Caco-2 (cell line): ENCODE measurements around the gene PELI2. TPM values are rescaled to one million over a fixed set of nuclear protein-coding genes. Genes with fewer than 3 reads are reported as not detected.

Experiments
- BruUV-seq: library from RNA; stranded (reverse); fragments of 400-500 nt; replicated peaks from 2 replicates; lab custom pipeline; 2021; lab: Mats Ljungman, UMichigan
- CTCF ChIA-PET: fragments of 300-600 bp; sonication (Branson Sonifier 250); formaldehyde crosslinking; loops from one replicate; lab custom pipeline; 2022; ENCODE audit warnings: antibody characterized with exemption; lab: Charles Lee
- POLR2A ChIA-PET: fragments of 300-600 bp; sonication (Branson Sonifier 250); formaldehyde crosslinking; loops from one replicate; lab custom pipeline; 2022; ENCODE audit warnings: antibody characterized with exemption; lab: Charles Lee
- DNase-seq, 2 experiments: peaks; one replicate each; pipeline versions ENCODE4 v3.0.0 to v3.0.0-alpha.2; 2020 to 2022
- H3K27me3 ChIP-seq: replicated peaks from 2 replicates; pipeline ENCODE4 v1.6.0; 2011; ENCODE audit warnings: low read length; ENCODE audit not compliant: control insufficient read depth, insufficient read depth
- H3K36me3 ChIP-seq: 2 replicates; pipeline ENCODE4 v1.5.1; 2011; ENCODE audit warnings: low read length; ENCODE audit not compliant: control insufficient read depth, insufficient read depth
- H3K4me1 ChIP-seq: fragments of 250-450 bp; sonication (Bioruptor Pico); 2 replicates; pipeline ENCODE4 v1.5.1; 2020; ENCODE audit warnings: mild to moderate bottlenecking
- H3K4me3 ChIP-seq: 2 replicates; pipeline ENCODE4 v1.5.1; 2011; ENCODE audit warnings: low read depth, mild to moderate bottlenecking, control low read depth, low read length
- H3K9me3 ChIP-seq: fragments of 250-450 bp; sonication (Bioruptor Pico); 2 replicates; pipeline ENCODE4 v1.5.1; 2020; ENCODE audit warnings: mild to moderate bottlenecking, moderate library complexity
- H3K27ac Mint-ChIP-seq: one replicate; pipeline ENCODE4 v1.8.0; 2022; ENCODE audit warnings: mixed read lengths; ENCODE audit not compliant: unreplicated experiment
- H3K27me3 Mint-ChIP-seq: one replicate; pipeline ENCODE4 v1.8.0; 2022; ENCODE audit warnings: mixed read lengths; ENCODE audit not compliant: insufficient read depth, unreplicated experiment
- H3K36me3 Mint-ChIP-seq: one replicate; pipeline ENCODE4 v1.8.0; 2022; ENCODE audit warnings: mild to moderate bottlenecking, mixed read lengths; ENCODE audit not compliant: insufficient read depth, unreplicated experiment
- H3K4me1 Mint-ChIP-seq: one replicate; pipeline ENCODE4 v1.8.0; 2022; ENCODE audit warnings: low read depth, mixed read lengths; ENCODE audit not compliant: unreplicated experiment
- H3K4me3 Mint-ChIP-seq: one replicate; pipeline ENCODE4 v1.8.0; 2022; ENCODE audit warnings: mild to moderate bottlenecking, moderate library complexity, mixed read lengths; ENCODE audit not compliant: unreplicated experiment
- H3K9me3 Mint-ChIP-seq: one replicate; pipeline ENCODE4 v1.8.0; 2022; ENCODE audit warnings: mixed read lengths; ENCODE audit not compliant: unreplicated experiment
- intact Hi-C: fragments of 100-400 bp; cut with micrococcal nuclease; formaldehyde crosslinking; loops from one replicate; pipeline ENCODE4 v1.10.0; 2022; ENCODE audit not compliant: unreplicated experiment
- total RNA-seq: library from RNA; stranded (reverse); gene quantifications from 2 replicates; pipeline ENCODE4 v1.2.3, GENCODE V29; 2022
- TF ChIP-seq, protein P1 (sequence below), 2 experiments: fragments of 200-600 bp in 1 of 2; IDR thresholded peaks; 1 replicate in 1 of 2; 2 replicates in 1 of 2; pipeline versions ENCODE4 v1.5.1 to v1.8.0; 2011 to 2022; ENCODE audit warnings: antibody characterized with exemption in 1 of 2, control low read depth in 1 of 2, inconsistent platforms in 1 of 2, low read depth in 1 of 2, low read length in 1 of 2, mild to moderate bottlenecking in 1 of 2, moderate library complexity in 1 of 2; ENCODE audit not compliant: insufficient read depth in 1 of 2, severe bottlenecking in 1 of 2, unreplicated experiment in 1 of 2

Gene PELI2
- total RNA-seq, 1 experiment from 2014 or later: 8.5 TPM

DNA sequence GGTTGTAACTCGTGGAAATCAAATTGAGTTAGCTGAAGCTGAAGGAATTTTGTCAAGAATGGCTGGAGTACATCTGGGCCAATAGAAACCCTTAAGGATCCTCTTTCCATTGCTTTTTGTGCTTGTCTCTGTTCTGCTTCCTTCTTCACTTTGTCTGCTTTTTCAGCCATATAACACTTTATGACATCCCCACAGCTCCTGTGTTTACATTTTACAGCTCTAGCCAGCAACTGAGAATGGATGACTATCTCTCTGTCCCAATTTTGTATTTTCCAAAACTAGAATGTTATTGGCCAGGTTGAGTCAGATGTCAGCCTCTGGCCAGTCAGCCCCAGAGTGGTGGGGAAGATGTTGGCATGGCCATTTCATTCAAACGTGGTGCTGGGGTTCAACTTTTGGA, 57.6 kb downstream of the PELI2 start:
- Mint-ChIP-seq H3K9me3 (no peaks in the 10 kb centered on the region), H3K27ac (no peak overlapping the region), H3K36me3 (no peaks in the 10 kb centered on the region), H3K4me1 (peaks cover 9% of the 10 kb centered on the region), H3K4me3 (no peak overlapping the region), H3K27me3 (no peaks in the 10 kb centered on the region)
- POLR2A ChIA-PET: no interaction called here
- H3K4me1 ChIP-seq: no peaks in the 10 kb centered on the region
- TF ChIP-seq, protein P1, sequence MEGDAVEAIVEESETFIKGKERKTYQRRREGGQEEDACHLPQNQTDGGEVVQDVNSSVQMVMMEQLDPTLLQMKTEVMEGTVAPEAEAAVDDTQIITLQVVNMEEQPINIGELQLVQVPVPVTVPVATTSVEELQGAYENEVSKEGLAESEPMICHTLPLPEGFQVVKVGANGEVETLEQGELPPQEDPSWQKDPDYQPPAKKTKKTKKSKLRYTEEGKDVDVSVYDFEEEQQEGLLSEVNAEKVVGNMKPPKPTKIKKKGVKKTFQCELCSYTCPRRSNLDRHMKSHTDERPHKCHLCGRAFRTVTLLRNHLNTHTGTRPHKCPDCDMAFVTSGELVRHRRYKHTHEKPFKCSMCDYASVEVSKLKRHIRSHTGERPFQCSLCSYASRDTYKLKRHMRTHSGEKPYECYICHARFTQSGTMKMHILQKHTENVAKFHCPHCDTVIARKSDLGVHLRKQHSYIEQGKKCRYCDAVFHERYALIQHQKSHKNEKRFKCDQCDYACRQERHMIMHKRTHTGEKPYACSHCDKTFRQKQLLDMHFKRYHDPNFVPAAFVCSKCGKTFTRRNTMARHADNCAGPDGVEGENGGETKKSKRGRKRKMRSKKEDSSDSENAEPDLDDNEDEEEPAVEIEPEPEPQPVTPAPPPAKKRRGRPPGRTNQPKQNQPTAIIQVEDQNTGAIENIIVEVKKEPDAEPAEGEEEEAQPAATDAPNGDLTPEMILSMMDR (IDR thresholded peaks at IDR 0.05; ENCODE audit: insufficient read depth in 1 of 2, low read depth in 1 of 2, low read length in 1 of 2, severe bottlenecking in 1 of 2, unreplicated experiment in 1 of 2): no peak
- intact Hi-C loops: no loop called here
- no peak overlapping the region for H3K4me3 ChIP-seq
- BruUV-seq: no TSS peak
- H3K27me3 ChIP-seq: no peaks in the 10 kb centered on the region
- H3K36me3 ChIP-seq: no peaks in the 10 kb centered on the region
- DNase-seq: no peak
- CTCF ChIA-PET: no interaction called here
- no peaks in the 10 kb centered on the region for H3K9me3 ChIP-seq

DNA sequence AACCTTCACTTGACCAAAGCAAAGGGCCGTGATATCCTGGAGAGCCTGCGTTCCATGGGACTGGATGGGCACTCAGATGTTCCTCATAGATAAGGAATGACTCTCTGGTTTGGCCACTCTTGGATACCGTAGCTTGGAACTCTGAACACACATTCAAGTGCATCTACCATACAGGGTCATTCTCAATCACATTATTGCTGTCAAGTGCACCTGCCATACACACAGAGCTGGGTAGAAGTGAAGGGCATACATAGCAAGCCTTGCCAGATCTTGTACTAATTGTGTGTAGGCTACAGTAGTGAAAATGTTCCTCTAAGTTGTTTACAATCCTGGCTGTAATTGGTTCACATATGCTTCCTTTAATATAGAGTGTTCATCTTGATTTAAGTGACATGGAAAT, 58.3 kb downstream of the PELI2 start:
- H3K27me3 Mint-ChIP-seq: no peaks in the 10 kb centered on the region
- TF ChIP-seq, protein P1 (IDR thresholded peaks at IDR 0.05; ENCODE audit: insufficient read depth in 1 of 2, low read depth in 1 of 2, low read length in 1 of 2, severe bottlenecking in 1 of 2, unreplicated experiment in 1 of 2): no peak
- H3K27ac Mint-ChIP-seq: no peak overlapping the region
- POLR2A ChIA-PET: no interaction called here
- CTCF ChIA-PET: no interaction called here
- H3K4me1 ChIP-seq: no peaks in the 10 kb centered on the region
- H3K27me3 ChIP-seq: no peaks in the 10 kb centered on the region
- H3K36me3 Mint-ChIP-seq: no peaks in the 10 kb centered on the region
- no peaks in the 10 kb centered on the region for H3K9me3 ChIP-seq
- no peak overlapping the region for H3K4me3 ChIP-seq
- no peak for DNase-seq
- peaks cover 9% of the 10 kb centered on the region for H3K4me1 Mint-ChIP-seq
- intact Hi-C loops: no loop called here
- no peaks in the 10 kb centered on the region for H3K9me3 Mint-ChIP-seq
- no peak overlapping the region for H3K4me3 Mint-ChIP-seq
- no TSS peak for BruUV-seq
- H3K36me3 ChIP-seq: no peaks in the 10 kb centered on the region

DNA sequence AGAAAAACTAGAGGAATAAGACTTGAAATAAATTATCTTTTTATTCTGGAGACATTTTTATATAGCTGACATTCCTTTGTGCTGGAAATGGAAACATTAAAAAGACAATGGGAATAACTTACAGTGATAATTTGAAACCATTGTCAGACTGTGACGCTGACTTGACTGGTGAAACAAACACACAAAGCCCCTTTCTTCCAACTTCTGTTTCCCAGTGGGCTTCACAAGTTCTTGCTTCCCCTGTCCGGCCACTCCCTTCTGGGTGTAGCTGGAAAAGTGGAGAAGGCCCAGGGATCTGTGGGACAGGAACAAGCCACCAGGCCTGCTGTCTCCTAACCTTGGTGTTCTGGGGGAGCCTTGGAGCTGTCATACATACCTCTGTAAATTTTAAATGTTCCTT, 58.8 kb downstream of the PELI2 start:
- no peak overlapping the region for H3K27ac Mint-ChIP-seq
- no peaks in the 10 kb centered on the region for H3K9me3 Mint-ChIP-seq
- no TSS peak for BruUV-seq
- no peak overlapping the region for H3K4me3 ChIP-seq
- intact Hi-C loops: no loop called here
- H3K36me3 Mint-ChIP-seq: no peaks in the 10 kb centered on the region
- DNase-seq: no peak
- H3K4me1 Mint-ChIP-seq: peaks cover 9% of the 10 kb centered on the region
- no peaks in the 10 kb centered on the region for H3K9me3 ChIP-seq
- no peak overlapping the region for H3K4me3 Mint-ChIP-seq
- H3K4me1 ChIP-seq: no peaks in the 10 kb centered on the region
- H3K27me3 Mint-ChIP-seq: no peaks in the 10 kb centered on the region
- no peaks in the 10 kb centered on the region for H3K36me3 ChIP-seq
- TF ChIP-seq, protein P1 (IDR thresholded peaks at IDR 0.05; ENCODE audit: insufficient read depth in 1 of 2, low read depth in 1 of 2, low read length in 1 of 2, severe bottlenecking in 1 of 2, unreplicated experiment in 1 of 2): no peak
- no peaks in the 10 kb centered on the region for H3K27me3 ChIP-seq
- CTCF ChIA-PET: no interaction called here
- POLR2A ChIA-PET: no interaction called here
